ENCODE data around the gene KPNB1.

DNA sequence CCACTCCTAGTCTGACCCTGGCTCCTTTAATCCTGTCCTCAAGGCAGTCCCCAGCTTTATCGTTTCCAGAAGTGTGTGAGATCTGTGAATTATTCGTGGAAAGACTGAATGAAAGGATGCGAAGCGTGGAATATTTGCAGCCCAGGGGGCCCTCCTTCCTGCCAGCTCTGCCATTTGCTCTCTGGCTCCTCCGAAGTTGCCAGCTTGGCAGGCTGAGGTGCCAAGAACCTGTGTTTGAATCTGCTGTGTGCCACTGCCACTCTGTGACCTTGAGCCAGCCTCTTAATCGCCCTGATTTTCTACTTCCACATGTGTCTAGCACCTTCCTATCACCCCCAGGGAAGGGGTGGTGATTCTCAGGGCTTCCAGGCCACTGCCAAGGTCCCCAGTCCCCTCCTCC lies 55.0 kb downstream of the KPNB1 start:
- TF ChIP-seq, protein P1, sequence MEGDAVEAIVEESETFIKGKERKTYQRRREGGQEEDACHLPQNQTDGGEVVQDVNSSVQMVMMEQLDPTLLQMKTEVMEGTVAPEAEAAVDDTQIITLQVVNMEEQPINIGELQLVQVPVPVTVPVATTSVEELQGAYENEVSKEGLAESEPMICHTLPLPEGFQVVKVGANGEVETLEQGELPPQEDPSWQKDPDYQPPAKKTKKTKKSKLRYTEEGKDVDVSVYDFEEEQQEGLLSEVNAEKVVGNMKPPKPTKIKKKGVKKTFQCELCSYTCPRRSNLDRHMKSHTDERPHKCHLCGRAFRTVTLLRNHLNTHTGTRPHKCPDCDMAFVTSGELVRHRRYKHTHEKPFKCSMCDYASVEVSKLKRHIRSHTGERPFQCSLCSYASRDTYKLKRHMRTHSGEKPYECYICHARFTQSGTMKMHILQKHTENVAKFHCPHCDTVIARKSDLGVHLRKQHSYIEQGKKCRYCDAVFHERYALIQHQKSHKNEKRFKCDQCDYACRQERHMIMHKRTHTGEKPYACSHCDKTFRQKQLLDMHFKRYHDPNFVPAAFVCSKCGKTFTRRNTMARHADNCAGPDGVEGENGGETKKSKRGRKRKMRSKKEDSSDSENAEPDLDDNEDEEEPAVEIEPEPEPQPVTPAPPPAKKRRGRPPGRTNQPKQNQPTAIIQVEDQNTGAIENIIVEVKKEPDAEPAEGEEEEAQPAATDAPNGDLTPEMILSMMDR (IDR thresholded peaks at IDR 0.05; ENCODE audit: borderline replicate concordance, extremely low read depth, low read length, poor library complexity, severe bottlenecking), result no peak
- TF ChIP-seq EZH2 (IDR thresholded peaks at IDR 0.05; ENCODE audit: borderline replicate concordance, low read depth, low read length, severe bottlenecking), result no peak
